Measurements from ENCODE around the gene PTPN12.

DNA sequence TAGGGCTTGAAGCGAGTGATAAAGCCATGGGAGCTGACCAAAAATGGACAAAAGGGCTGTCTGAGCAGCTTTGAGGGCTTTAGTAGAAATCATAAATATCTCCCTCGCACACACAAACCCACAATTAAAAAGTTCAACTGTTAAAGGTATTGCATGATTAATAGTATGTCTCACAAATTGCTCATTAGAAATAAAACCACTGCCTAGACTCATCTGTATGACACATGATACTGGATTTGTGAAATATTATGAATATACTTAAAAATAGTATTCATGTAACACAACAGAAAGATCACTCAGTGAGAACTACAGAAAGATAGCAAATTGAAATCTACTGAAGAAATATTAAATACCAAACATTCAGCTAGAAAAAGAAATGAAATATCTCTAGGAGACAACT lies 11.9 kb upstream of the PTPN12 start:
- TF ChIP-seq, protein P1, sequence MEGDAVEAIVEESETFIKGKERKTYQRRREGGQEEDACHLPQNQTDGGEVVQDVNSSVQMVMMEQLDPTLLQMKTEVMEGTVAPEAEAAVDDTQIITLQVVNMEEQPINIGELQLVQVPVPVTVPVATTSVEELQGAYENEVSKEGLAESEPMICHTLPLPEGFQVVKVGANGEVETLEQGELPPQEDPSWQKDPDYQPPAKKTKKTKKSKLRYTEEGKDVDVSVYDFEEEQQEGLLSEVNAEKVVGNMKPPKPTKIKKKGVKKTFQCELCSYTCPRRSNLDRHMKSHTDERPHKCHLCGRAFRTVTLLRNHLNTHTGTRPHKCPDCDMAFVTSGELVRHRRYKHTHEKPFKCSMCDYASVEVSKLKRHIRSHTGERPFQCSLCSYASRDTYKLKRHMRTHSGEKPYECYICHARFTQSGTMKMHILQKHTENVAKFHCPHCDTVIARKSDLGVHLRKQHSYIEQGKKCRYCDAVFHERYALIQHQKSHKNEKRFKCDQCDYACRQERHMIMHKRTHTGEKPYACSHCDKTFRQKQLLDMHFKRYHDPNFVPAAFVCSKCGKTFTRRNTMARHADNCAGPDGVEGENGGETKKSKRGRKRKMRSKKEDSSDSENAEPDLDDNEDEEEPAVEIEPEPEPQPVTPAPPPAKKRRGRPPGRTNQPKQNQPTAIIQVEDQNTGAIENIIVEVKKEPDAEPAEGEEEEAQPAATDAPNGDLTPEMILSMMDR (IDR thresholded peaks at IDR 0.05) = no peak
- TF ChIP-seq POLR2A (IDR thresholded peaks at IDR 0.05) = no peak

Measured in stomach (tissue), 4 donors.